ENCODE measurements around the gene CDH26. TPM values are rescaled to one million over a fixed set of nuclear protein-coding genes. Genes with fewer than 3 reads are reported as not detected.

Gene CDH26
- total RNA-seq, 2 experiments from 2014 or later: 0.19 to 0.36 TPM

DNA sequence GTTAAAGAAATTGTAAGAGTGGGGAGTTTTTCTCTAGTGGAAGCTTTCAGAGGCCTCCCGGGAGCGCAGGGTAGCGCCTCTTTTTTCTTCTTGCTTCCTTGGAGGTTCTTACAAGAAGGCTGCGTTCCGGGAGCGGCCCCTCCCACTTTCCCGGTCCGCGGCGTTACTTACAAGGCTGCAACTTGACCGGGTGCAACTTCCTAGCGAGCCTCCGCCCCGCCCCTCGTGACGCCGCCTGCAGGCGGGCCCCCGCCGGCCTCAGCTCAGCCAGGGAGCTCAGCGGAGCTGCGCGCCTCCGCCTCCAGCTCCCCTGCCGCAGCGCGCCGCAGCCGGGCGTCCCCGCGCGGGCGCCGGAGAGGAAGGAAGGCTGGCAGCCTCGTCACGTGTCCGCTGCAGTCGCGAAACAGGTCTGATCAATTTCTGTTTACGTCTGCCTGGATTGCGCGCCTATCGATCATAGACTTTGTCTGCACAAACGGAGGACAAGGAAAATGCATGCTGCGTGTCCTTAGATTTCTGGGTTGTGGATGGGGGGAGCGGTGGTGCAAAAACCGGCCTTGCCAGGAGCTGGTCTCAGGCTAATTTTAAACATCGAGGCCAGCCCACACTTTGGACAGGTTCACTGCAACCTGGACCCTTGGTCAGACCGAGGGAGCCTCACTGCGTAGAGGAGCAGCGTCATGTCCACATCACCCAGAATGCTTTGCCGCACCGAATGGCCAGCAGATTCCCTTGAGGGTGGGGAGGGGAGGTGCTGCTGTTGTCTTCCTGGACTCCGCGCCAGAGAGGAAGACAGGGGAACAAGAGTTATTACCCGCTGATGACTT is 17.9 kb upstream of the CDH26 start, which contains the start of the genes FAM217B and PPP1R3D:
Gene FAM217B, plus strand, starts transcription at position 261 of the 827 bp plus-strand sequence. CDS start 3,555 bp downstream, outside the sequence.
Gene PPP1R3D, minus strand, starts transcription at position 177 of the 827 bp plus-strand sequence. CDS start 374 bp downstream, outside the sequence.
- H3K4me1 ChIP-seq (ENCODE audit: insufficient read depth, low read length, poor library complexity, severe bottlenecking): peaks cover 25% of the 10 kb centered on the region
- H3K9me3 ChIP-seq (ENCODE audit: low read length): no peaks in the 10 kb centered on the region
- H2AFZ ChIP-seq (ENCODE audit: low read length): peak within 1 kb of the TSS; percentile 98
- H3K4me3 ChIP-seq (ENCODE audit: low read depth, low read length, poor library complexity, severe bottlenecking): peak within 1 kb of the TSS; percentile 92
- BruUV-seq (replicated peaks): no TSS peak
- ChIA-PET CTCF (ENCODE audit: unreplicated experiment) (interaction anchor here (1.2 kb wide), 1 partner anchor 15 kb away, joined by 3 read pairs; no protein-coding TSS in a partner anchor), POLR2A (interaction anchor here (1.4 to 1.7 kb wide), 4 partner anchors 9 to 22 kb away, joined by 3 to 9 read pairs (median 6); no protein-coding TSS in a partner anchor)
- peak within 1 kb of the TSS; percentile 99 for H3K4me2 ChIP-seq (ENCODE audit: low read length)
- peaks cover 32% of the 10 kb centered on the region for H3K36me3 ChIP-seq (ENCODE audit: insufficient read depth, low read length)
- peak; percentile 92 for DNase-seq (ENCODE audit: low spot score)
- H4K20me1 ChIP-seq (ENCODE audit: insufficient read depth, low read length): no peaks in the 10 kb centered on the region; the same call in 1 of the 2 replicates
- TF ChIP-seq, protein P1, sequence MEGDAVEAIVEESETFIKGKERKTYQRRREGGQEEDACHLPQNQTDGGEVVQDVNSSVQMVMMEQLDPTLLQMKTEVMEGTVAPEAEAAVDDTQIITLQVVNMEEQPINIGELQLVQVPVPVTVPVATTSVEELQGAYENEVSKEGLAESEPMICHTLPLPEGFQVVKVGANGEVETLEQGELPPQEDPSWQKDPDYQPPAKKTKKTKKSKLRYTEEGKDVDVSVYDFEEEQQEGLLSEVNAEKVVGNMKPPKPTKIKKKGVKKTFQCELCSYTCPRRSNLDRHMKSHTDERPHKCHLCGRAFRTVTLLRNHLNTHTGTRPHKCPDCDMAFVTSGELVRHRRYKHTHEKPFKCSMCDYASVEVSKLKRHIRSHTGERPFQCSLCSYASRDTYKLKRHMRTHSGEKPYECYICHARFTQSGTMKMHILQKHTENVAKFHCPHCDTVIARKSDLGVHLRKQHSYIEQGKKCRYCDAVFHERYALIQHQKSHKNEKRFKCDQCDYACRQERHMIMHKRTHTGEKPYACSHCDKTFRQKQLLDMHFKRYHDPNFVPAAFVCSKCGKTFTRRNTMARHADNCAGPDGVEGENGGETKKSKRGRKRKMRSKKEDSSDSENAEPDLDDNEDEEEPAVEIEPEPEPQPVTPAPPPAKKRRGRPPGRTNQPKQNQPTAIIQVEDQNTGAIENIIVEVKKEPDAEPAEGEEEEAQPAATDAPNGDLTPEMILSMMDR (conservative IDR thresholded peaks at IDR 0.05; ENCODE audit: low read length): peak; percentile 34; the same call in 1 of the 2 replicates
- TF ChIP-seq EZH2phosphoT487 (IDR thresholded peaks at IDR 0.05; ENCODE audit: borderline replicate concordance, low read depth, low read length): no peak
- H3K79me2 ChIP-seq (ENCODE audit: insufficient read depth, low read depth, low read length): peaks cover 13% of the 10 kb centered on the region
- H3K27ac ChIP-seq (ENCODE audit: low read depth, low read length, poor library complexity, severe bottlenecking): peak within 1 kb of the TSS; percentile 82
- intact Hi-C loops (cut with micrococcal nuclease; ENCODE audit: unreplicated experiment): loop anchor here (10.0 kb wide), 1 partner anchor 464 kb away; no protein-coding TSS in a partner anchor
- H3K9me2 ChIP-seq (ENCODE audit: insufficient read depth, low read length): no peaks in the 10 kb centered on the region

DNA sequence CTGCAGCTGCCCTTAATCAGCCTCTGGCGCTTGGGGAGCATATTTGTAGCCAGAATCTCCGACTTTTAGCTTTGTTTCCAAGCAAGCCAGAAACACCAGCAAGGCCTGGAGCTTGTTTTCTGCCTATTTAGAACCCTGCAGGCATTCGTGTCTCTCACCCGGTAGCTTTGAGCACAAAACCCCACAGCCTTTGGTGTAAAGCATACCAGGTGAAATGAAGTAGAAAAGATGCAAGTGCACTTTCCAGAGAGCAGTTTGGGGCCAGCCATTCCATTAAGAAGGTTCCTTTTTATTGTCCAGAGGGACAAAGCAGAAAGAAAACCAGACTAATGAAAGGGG is 17.3 kb upstream of the CDH26 start:
- CTCF ChIA-PET (ENCODE audit: unreplicated experiment): interaction anchor here (1.2 kb wide), 1 partner anchor 14 kb away, joined by 3 read pairs; no protein-coding TSS in a partner anchor
- intact Hi-C loops (cut with micrococcal nuclease; ENCODE audit: unreplicated experiment): loop anchor here (10.0 kb wide), 1 partner anchor 464 kb away; no protein-coding TSS in a partner anchor
- no TSS peak for BruUV-seq (replicated peaks)
- Histone ChIP-seq H4K20me1 (ENCODE audit: insufficient read depth, low read length) (no peaks in the 10 kb centered on the region; the same call in 1 of the 2 replicates), H2AFZ (ENCODE audit: low read length) (peak overlapping the region; percentile 98), H3K79me2 (ENCODE audit: insufficient read depth, low read depth, low read length) (peaks cover 13% of the 10 kb centered on the region), H3K4me2 (ENCODE audit: low read length) (peak overlapping the region; percentile 99), H3K9me2 (ENCODE audit: insufficient read depth, low read length) (no peaks in the 10 kb centered on the region), H3K4me3 (ENCODE audit: low read depth, low read length, poor library complexity, severe bottlenecking) (peak overlapping the region; percentile 92), H3K36me3 (ENCODE audit: insufficient read depth, low read length) (peaks cover 37% of the 10 kb centered on the region), H3K27ac (ENCODE audit: low read depth, low read length, poor library complexity, severe bottlenecking) (peak overlapping the region; percentile 82), H3K9me3 (ENCODE audit: low read length) (no peaks in the 10 kb centered on the region), H3K4me1 (ENCODE audit: insufficient read depth, low read length, poor library complexity, severe bottlenecking) (peaks cover 25% of the 10 kb centered on the region)
- DNase-seq (ENCODE audit: low spot score): no peak
- TF ChIP-seq, protein P1 (conservative IDR thresholded peaks at IDR 0.05; ENCODE audit: low read length): no peak
- TF ChIP-seq EZH2phosphoT487 (IDR thresholded peaks at IDR 0.05; ENCODE audit: borderline replicate concordance, low read depth, low read length): no peak
- POLR2A ChIA-PET: interaction anchor here (1.4 to 1.7 kb wide), 4 partner anchors 9 to 22 kb away, joined by 3 to 9 read pairs (median 6); no protein-coding TSS in a partner anchor

Measured in OCI-LY7 (cell line).